ENCODE measurements around the gene SS18L1.

- no peak for TF ChIP-seq POLR2AphosphoS5 (IDR thresholded peaks at IDR 0.05)
- TF ChIP-seq CTCF (IDR thresholded peaks at IDR 0.05): no peak
Measured at GRCh38 chr20:62190639-62191411, 47.3 kb downstream of the SS18L1 start.
